Measurements from ENCODE around the gene PPM1N. TPM values are rescaled to one million over a fixed set of nuclear protein-coding genes. Genes with fewer than 3 reads are reported as not detected.

Gene PPM1N
- polyA plus RNA-seq, 2 of the 4 experiments (the other 2 are of a cell fraction), result 9.2 to 10.5 TPM

DNA sequence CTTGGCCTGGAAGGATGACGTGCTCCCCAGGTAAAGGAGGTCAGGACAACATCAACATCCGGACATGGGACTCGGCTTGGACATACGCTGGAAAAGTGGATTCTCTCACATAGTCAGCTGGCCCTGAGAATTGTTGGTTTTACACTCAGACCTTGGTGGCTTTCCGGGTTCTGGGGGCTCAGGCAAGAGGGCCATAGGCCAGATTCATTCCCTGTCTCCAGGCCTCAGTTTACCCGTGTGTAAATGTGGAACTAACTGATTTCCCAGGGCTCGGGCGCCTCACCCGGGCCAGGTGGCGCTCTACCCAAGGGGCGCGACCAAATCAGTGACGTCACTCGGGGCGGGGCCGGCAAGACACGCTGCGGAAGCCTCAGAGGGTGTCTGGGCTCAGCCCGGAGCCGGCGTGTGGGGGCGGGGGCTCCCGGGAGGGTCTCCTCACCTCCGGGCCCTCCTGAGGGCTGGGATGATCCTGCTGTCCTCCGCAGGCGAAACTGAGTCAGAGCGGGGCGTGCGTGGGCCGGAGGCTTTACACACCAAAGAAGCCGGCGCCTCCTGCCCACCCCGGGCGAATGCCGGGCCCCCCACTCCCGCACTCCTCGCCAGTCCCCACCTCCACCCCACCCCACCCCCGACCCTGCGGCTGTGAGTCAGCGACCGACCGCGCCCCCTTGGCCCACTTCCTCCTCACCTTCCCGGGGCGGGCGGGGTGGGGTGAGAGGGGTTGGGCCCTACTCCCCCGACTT, 8.2 kb downstream of the PPM1N start:
- peak; percentile 79 to 80 for ATAC-seq
- ChIA-PET POLR2A (interaction anchor here (0.6 to 0.9 kb wide), 2 partner anchors 9 to 29 kb away, joined by 3 to 5 read pairs; partner anchors contain the start of gene RTN2), CTCF (interaction anchor here (0.6 to 3.1 kb wide), 19 partner anchors 9 to 155 kb away, joined by 3 to 42 read pairs (median 6); partner anchors contain the start of gene PPM1N)
- H3K9me3 ChIP-seq, result no peaks in the 10 kb centered on the region
- H3K4me2 ChIP-seq, result peak overlapping the region; percentile 99
- H3K4me1 ChIP-seq, result peaks cover 28% of the 10 kb centered on the region
- WGBS (ENCODE audit: missing lambda C conversion rate), result 2% methylated on average over 31 of the region's 47 CpGs
- peak; percentile 97 to 98 for DNase-seq (ENCODE audit: low read depth in 1 of 2, low spot score in 1 of 2)
- H3K4me3 ChIP-seq, result peak overlapping the region; percentile 70
- peak overlapping the region; percentile 99 for H3K27ac ChIP-seq
- no peak for FAIRE-seq
- TF ChIP-seq JUNB (IDR thresholded peaks at IDR 0.05), result no peak; the same call in none of the 2 replicates
- TF ChIP-seq, protein P1, sequence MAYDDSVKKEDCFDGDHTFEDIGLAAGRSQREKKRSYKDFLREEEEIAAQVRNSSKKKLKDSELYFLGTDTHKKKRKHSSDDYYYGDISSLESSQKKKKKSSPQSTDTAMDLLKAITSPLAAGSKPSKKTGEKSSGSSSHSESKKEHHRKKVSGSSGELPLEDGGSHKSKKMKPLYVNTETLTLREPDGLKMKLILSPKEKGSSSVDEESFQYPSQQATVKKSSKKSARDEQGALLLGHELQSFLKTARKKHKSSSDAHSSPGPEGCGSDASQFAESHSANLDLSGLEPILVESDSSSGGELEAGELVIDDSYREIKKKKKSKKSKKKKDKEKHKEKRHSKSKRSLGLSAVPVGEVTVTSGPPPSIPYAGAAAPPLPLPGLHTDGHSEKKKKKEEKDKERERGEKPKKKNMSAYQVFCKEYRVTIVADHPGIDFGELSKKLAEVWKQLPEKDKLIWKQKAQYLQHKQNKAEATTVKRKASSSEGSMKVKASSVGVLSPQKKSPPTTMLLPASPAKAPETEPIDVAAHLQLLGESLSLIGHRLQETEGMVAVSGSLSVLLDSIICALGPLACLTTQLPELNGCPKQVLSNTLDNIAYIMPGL (CRISPR knock-in tag; IDR thresholded peaks at IDR 0.05; ENCODE audit: borderline replicate concordance), result 0 out of 2 replicates have a peak, but pooled peaks have one; percentile 62
- TF ChIP-seq, protein P2, sequence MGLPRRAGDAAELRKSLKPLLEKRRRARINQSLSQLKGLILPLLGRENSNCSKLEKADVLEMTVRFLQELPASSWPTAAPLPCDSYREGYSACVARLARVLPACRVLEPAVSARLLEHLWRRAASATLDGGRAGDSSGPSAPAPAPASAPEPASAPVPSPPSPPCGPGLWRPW (IDR thresholded peaks at IDR 0.05), result no peak
- TF ChIP-seq FOSB (CRISPR knock-in tag; IDR thresholded peaks at IDR 0.05), result peak; percentile 82; the same call in 1 of the 2 replicates
- TF ChIP-seq, protein P3, sequence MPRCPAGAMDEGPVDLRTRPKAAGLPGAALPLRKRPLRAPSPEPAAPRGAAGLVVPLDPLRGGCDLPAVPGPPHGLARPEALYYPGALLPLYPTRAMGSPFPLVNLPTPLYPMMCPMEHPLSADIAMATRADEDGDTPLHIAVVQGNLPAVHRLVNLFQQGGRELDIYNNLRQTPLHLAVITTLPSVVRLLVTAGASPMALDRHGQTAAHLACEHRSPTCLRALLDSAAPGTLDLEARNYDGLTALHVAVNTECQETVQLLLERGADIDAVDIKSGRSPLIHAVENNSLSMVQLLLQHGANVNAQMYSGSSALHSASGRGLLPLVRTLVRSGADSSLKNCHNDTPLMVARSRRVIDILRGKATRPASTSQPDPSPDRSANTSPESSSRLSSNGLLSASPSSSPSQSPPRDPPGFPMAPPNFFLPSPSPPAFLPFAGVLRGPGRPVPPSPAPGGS (IDR thresholded peaks at IDR 0.05), result peak; percentile 54; the same call in 1 of the 3 replicates
- no peak for TF ChIP-seq KDM1A (IDR thresholded peaks at IDR 0.05; ENCODE audit: low read depth)
- TF ChIP-seq CBX8 (IDR thresholded peaks at IDR 0.05), result no peak
- TF ChIP-seq FOSL2 (IDR thresholded peaks at IDR 0.05), result 0 out of 2 replicates have a peak, but pooled peaks have one; percentile 40
- TF ChIP-seq FOSL2 (CRISPR knock-in tag; IDR thresholded peaks at IDR 0.05), result peak; percentile 83
- TF ChIP-seq PHF8 (IDR thresholded peaks at IDR 0.05; ENCODE audit: borderline replicate concordance, low read depth), result peak; percentile 55; the same call in 1 of the 2 replicates
- no peak for TF ChIP-seq NR3C1 (IDR thresholded peaks at IDR 0.05)
- no peak for TF ChIP-seq CHD2 (IDR thresholded peaks at IDR 0.05; ENCODE audit: low read length, partially characterized antibody)
- peak; percentile 82 for TF ChIP-seq HEYL (CRISPR knock-in tag; IDR thresholded peaks at IDR 0.05)
- TF ChIP-seq, protein P4, sequence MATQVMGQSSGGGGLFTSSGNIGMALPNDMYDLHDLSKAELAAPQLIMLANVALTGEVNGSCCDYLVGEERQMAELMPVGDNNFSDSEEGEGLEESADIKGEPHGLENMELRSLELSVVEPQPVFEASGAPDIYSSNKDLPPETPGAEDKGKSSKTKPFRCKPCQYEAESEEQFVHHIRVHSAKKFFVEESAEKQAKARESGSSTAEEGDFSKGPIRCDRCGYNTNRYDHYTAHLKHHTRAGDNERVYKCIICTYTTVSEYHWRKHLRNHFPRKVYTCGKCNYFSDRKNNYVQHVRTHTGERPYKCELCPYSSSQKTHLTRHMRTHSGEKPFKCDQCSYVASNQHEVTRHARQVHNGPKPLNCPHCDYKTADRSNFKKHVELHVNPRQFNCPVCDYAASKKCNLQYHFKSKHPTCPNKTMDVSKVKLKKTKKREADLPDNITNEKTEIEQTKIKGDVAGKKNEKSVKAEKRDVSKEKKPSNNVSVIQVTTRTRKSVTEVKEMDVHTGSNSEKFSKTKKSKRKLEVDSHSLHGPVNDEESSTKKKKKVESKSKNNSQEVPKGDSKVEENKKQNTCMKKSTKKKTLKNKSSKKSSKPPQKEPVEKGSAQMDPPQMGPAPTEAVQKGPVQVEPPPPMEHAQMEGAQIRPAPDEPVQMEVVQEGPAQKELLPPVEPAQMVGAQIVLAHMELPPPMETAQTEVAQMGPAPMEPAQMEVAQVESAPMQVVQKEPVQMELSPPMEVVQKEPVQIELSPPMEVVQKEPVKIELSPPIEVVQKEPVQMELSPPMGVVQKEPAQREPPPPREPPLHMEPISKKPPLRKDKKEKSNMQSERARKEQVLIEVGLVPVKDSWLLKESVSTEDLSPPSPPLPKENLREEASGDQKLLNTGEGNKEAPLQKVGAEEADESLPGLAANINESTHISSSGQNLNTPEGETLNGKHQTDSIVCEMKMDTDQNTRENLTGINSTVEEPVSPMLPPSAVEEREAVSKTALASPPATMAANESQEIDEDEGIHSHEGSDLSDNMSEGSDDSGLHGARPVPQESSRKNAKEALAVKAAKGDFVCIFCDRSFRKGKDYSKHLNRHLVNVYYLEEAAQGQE (IDR thresholded peaks at IDR 0.05), result no peak
- no peak for TF ChIP-seq CHD4 (IDR thresholded peaks at IDR 0.05; ENCODE audit: borderline replicate concordance)
- TF ChIP-seq, protein P5, sequence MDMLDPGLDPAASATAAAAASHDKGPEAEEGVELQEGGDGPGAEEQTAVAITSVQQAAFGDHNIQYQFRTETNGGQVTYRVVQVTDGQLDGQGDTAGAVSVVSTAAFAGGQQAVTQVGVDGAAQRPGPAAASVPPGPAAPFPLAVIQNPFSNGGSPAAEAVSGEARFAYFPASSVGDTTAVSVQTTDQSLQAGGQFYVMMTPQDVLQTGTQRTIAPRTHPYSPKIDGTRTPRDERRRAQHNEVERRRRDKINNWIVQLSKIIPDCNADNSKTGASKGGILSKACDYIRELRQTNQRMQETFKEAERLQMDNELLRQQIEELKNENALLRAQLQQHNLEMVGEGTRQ (IDR thresholded peaks at IDR 0.05), result peak; percentile 39; the same call in 1 of the 2 replicates
- TF ChIP-seq EHF (CRISPR knock-in tag; IDR thresholded peaks at IDR 0.05), result peak; percentile 96
- no peak for TF ChIP-seq CEBPB (IDR thresholded peaks at IDR 0.05)
- TF ChIP-seq HOXA7 (CRISPR knock-in tag; IDR thresholded peaks at IDR 0.05), result peak; percentile 81; the same call in 1 of the 2 replicates
- no peak for TF ChIP-seq NFE2L2 (conservative IDR thresholded peaks at IDR 0.05; ENCODE audit: low read length)
- peak; percentile 93; the same call in 1 of the 2 replicates for TF ChIP-seq MAZ (IDR thresholded peaks at IDR 0.05; ENCODE audit: borderline replicate concordance, low read depth, low read length)
- peak; percentile 66; the same call in 1 of the 2 replicates for TF ChIP-seq TP53 (CRISPR knock-in tag; IDR thresholded peaks at IDR 0.05)
- TF ChIP-seq POLR2AphosphoS2 (conservative IDR thresholded peaks at IDR 0.05; ENCODE audit: low read length), result no peak
- TF ChIP-seq RARB (CRISPR knock-in tag; IDR thresholded peaks at IDR 0.05), result 0 out of 2 replicates have a peak, but pooled peaks have one; percentile 54
- TF ChIP-seq RFX5 (IDR thresholded peaks at IDR 0.05), result peak; percentile 65; the same call in 1 of the 2 replicates
- TF ChIP-seq ZFP36 (IDR thresholded peaks at IDR 0.05; ENCODE audit: borderline replicate concordance, partially characterized antibody), result no peak
- TF ChIP-seq ZSCAN20 (CRISPR knock-in tag; IDR thresholded peaks at IDR 0.05), result 0 out of 2 replicates have a peak, but pooled peaks have one; percentile 53
- TF ChIP-seq BHLHE40 (IDR thresholded peaks at IDR 0.05; ENCODE audit: low read depth, low read length), result 0 out of 2 replicates have a peak, but pooled peaks have one; percentile 15
- peak; percentile 61 to 93; a peak in 4 of 5 replicates for TF ChIP-seq JUN (IDR thresholded peaks at IDR 0.05)
- TF ChIP-seq ZC3H11A (IDR thresholded peaks at IDR 0.05), result 0 out of 2 replicates have a peak, but pooled peaks have one; percentile 18
- TF ChIP-seq, protein P6, sequence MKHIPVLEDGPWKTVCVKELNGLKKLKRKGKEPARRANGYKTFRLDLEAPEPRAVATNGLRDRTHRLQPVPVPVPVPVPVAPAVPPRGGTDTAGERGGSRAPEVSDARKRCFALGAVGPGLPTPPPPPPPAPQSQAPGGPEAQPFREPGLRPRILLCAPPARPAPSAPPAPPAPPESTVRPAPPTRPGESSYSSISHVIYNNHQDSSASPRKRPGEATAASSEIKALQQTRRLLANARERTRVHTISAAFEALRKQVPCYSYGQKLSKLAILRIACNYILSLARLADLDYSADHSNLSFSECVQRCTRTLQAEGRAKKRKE (CRISPR knock-in tag; IDR thresholded peaks at IDR 0.05; ENCODE audit: low read depth), result peak; percentile 92
- peak; percentile 92 for TF ChIP-seq FOXS1 (CRISPR knock-in tag; IDR thresholded peaks at IDR 0.05)
